WTC11 (cell line): ENCODE measurements around the gene RCN1.

ENCODE experiments used
- ATF3 ChIP-seq: sonication (generic); formaldehyde crosslinking; conservative IDR thresholded peaks from 2 replicates; pipeline ENCODE4 v1.8.1; 2022; ENCODE audit warnings: mild to moderate bottlenecking, missing genetic modification reagents
- CREB1 ChIP-seq: sonication (generic); formaldehyde crosslinking; IDR thresholded peaks from 2 replicates; pipeline ENCODE4 v1.8.0; 2023; ENCODE audit warnings: mild to moderate bottlenecking, missing genetic modification reagents
- CREM ChIP-seq: sonication (generic); formaldehyde crosslinking; IDR thresholded peaks from 2 replicates; pipeline ENCODE4 v1.8.1; 2022; ENCODE audit warnings: mild to moderate bottlenecking, missing genetic modification reagents, moderate library complexity
- CTCF ChIP-seq: fragments of 200-600 bp; IDR thresholded peaks from 2 replicates; pipeline ENCODE4 v1.8.0; 2022; ENCODE audit warnings: antibody characterized with exemption
- E2F5 ChIP-seq: sonication (generic); formaldehyde crosslinking; IDR thresholded peaks from 2 replicates; pipeline ENCODE4 v1.8.1; 2022; ENCODE audit warnings: mild to moderate bottlenecking, moderate library complexity, missing genetic modification reagents
- HMGXB4 ChIP-seq: sonication (generic); formaldehyde crosslinking; IDR thresholded peaks from 2 replicates; pipeline ENCODE4 v1.8.1; 2023; ENCODE audit warnings: mild to moderate bottlenecking, moderate library complexity, missing genetic modification reagents
- MAX ChIP-seq: sonication (generic); formaldehyde crosslinking; IDR thresholded peaks from 2 replicates; pipeline ENCODE4 v1.8.0; 2022; ENCODE audit warnings: mild to moderate bottlenecking, missing genetic modification reagents
- MLX ChIP-seq: sonication (generic); formaldehyde crosslinking; IDR thresholded peaks from 2 replicates; pipeline ENCODE4 v1.8.1; 2023; ENCODE audit warnings: mild to moderate bottlenecking, missing genetic modification reagents, moderate library complexity
- PRDM15 ChIP-seq: sonication (generic); formaldehyde crosslinking; IDR thresholded peaks from 2 replicates; pipeline ENCODE4 v1.8.0; 2022; ENCODE audit warnings: missing genetic modification reagents
- PRRX2 ChIP-seq: fragments of 250-450 bp; sonication (Bioruptor Pico); IDR thresholded peaks from 2 replicates; pipeline ENCODE4 v1.8.0; 2021; ENCODE audit warnings: mild to moderate bottlenecking
- ZNF425 ChIP-seq: fragments of 250-450 bp; sonication (Bioruptor Pico); conservative IDR thresholded peaks from 2 replicates; pipeline ENCODE4 v1.9.0; 2021; ENCODE audit warnings: mild to moderate bottlenecking

GRCh38 chr11:32103941-32104340 is 13.1 kb downstream of the RCN1 start:
- TF ChIP-seq CREM = no peak
- no peak for TF ChIP-seq CTCF
- TF ChIP-seq E2F5 (CRISPR knock-in tag) = no peak
- TF ChIP-seq ATF3 = no peak
- no peak for TF ChIP-seq CREB1 (CRISPR knock-in tag)
- TF ChIP-seq MAX = no peak
- no peak for TF ChIP-seq ZNF425 (CRISPR knock-in tag)
- TF ChIP-seq PRRX2 (CRISPR knock-in tag) = no peak
- TF ChIP-seq PRDM15 = no peak
- no peak for TF ChIP-seq MLX (CRISPR knock-in tag)
- no peak for TF ChIP-seq HMGXB4
